ENCODE results near the gene TBC1D16. TPM values are rescaled to one million over a fixed set of nuclear protein-coding genes. Genes with fewer than 3 reads are reported as not detected.

The TBC1D16 gene
- total and polyA plus RNA-seq, 12 donors, result 4.8 to 23.3 (median 17.0) TPM

- Histone ChIP-seq H3K9me3 (no peaks in the 10 kb centered on the region), H3K4me3 (no peak overlapping the region), H3K27me3 (no peaks in the 10 kb centered on the region), H3K4me1 (peaks cover 3 to 23% (median 18%) of the 10 kb centered on the region in 9 donors), H3K36me3 (peaks cover 0 to 63% (median 18%) of the 10 kb centered on the region in 9 donors), H3K27ac (no peak overlapping the region)
- 95 to 97% methylated on average over 31 of the region's 31 CpGs for WGBS, 2 donors
- ATAC-seq (no peak), DNase-seq (no peak)
- TF ChIP-seq CTCF (IDR thresholded peaks at IDR 0.05), result no peak
- intact Hi-C loops (cut with DNase I), result no loop called here
These were observed 88.2 kb downstream of the TBC1D16 start for GRCh38 chr17:79947351-79948031.

GRCh38 chr17:79946352-79947231 lies 89.1 kb downstream of the TBC1D16 start:
- no peak for ATAC-seq
- Histone ChIP-seq H3K36me3 (peaks cover 0 to 72% (median 18%) of the 10 kb centered on the region in 9 donors), H3K4me3 (no peak overlapping the region), H3K27ac (no peak overlapping the region), H3K27me3 (no peaks in the 10 kb centered on the region), H3K4me1 (peaks cover 0 to 18% (median 9%) of the 10 kb centered on the region in 9 donors), H3K9me3 (no peaks in the 10 kb centered on the region)
- WGBS, 2 donors, result 94% methylated on average over 25 of the region's 25 CpGs
- no peak for TF ChIP-seq CTCF (IDR thresholded peaks at IDR 0.05)
- intact Hi-C loops (cut with DNase I), result no loop called here
- no peak for DNase-seq

- H3K36me3 ChIP-seq, result peaks cover 0 to 80% (median 18%) of the 10 kb centered on the region in 9 donors
- H3K27ac ChIP-seq, result no peak overlapping the region
- intact Hi-C loops (cut with DNase I), result no loop called here
- no peaks in the 10 kb centered on the region for H3K9me3 ChIP-seq
- ATAC-seq (no peak), DNase-seq (no peak)
- WGBS, 2 donors, result 97% methylated on average over 25 of the region's 25 CpGs
- no peaks in the 10 kb centered on the region for H3K27me3 ChIP-seq
- H3K4me3 ChIP-seq, result no peak overlapping the region
- TF ChIP-seq CTCF (IDR thresholded peaks at IDR 0.05), result no peak
- H3K4me1 ChIP-seq, result peaks cover 0 to 11% (median under 1%) of the 10 kb centered on the region in 9 donors
These were observed 89.9 kb downstream of the TBC1D16 start for GRCh38 chr17:79945591-79946255.

GRCh38 chr17:79944821-79945391 lies 90.8 kb downstream of the TBC1D16 start:
- no peak for ATAC-seq
- peaks cover 0 to 84% (median 18%) of the 10 kb centered on the region in 9 donors for H3K36me3 ChIP-seq

More at GRCh38 chr17:79944821-79945391, 90.8 kb downstream of the TBC1D16 start:
- intact Hi-C loops (cut with DNase I), result no loop called here
- Histone ChIP-seq H3K9me3 (no peaks in the 10 kb centered on the region), H3K4me1 (peaks cover 0 to 11% (median 0%) of the 10 kb centered on the region in 9 donors), H3K27me3 (no peaks in the 10 kb centered on the region), H3K4me3 (no peak overlapping the region), H3K27ac (no peak overlapping the region)
- TF ChIP-seq CTCF (IDR thresholded peaks at IDR 0.05), result no peak
- WGBS, 2 donors, result 98 to 99% methylated on average over 29 to 31 of the region's 31 CpGs
- DNase-seq, result no peak
